K562 (cell line): ENCODE results near the gene SELENOF. TPM values are rescaled to one million over a fixed set of nuclear protein-coding genes. Genes with fewer than 3 reads are reported as not detected.

Experiments
- ASH1L ChIP-seq: fragments of 450-650 bp; IDR thresholded peaks from 2 replicates; pipeline ENCODE4 v1.6.1; 2018; ENCODE audit warnings: borderline replicate concordance, mild to moderate bottlenecking, low read depth; ENCODE audit not compliant: partially characterized antibody
- CBX8 ChIP-seq: fragments of 200-600 bp; sonication (generic); IDR thresholded peaks from 2 replicates; pipeline ENCODE4 v1.6.1; 2012; ENCODE audit warnings: borderline replicate concordance, mixed run types, low read depth, mild to moderate bottlenecking, moderate library complexity, mixed read lengths, low read length, control low read depth, inconsistent platforms; ENCODE audit not compliant: poor library complexity, severe bottlenecking; ENCODE audit errors: extremely low read depth
- CREB3L1 ChIP-seq: fragments of 450-650 bp; IDR thresholded peaks from 2 replicates; pipeline ENCODE4 v1.6.1; 2014; ENCODE audit warnings: low read depth, mild to moderate bottlenecking, moderate library complexity, borderline replicate concordance
- ETV6 ChIP-seq, 3 experiments: fragments of 150-350 bp in 1 of 3; sonication (generic) in 1 of 3; formaldehyde crosslinking in 1 of 3; IDR thresholded peaks; 2 replicates each; pipeline versions ENCODE4 v1.6.1 to v1.8.0; 2014 to 2022; ENCODE audit warnings: borderline replicate concordance in 2 of 3, low read depth in 2 of 3, antibody characterized with exemption in 1 of 3, low read length in 1 of 3, mild to moderate bottlenecking in 1 of 3, missing genetic modification reagents in 1 of 3
- FOXK2 ChIP-seq, 2 experiments: fragments of 450-650 bp; IDR thresholded peaks in 1 of 2; conservative IDR thresholded peaks in 1 of 2; 2 replicates each; pipeline ENCODE4 v1.6.1; 2016; ENCODE audit warnings: low read depth in 2 of 2, mild to moderate bottlenecking in 1 of 2
- GTF2A2 ChIP-seq: IDR thresholded peaks from 2 replicates; pipeline ENCODE4 v1.6.1; 2016; ENCODE audit warnings: mild to moderate bottlenecking, missing genetic modification characterization, missing compliant biosample characterization
- NRF1 ChIP-seq, 2 experiments: fragments of 450-650 bp; IDR thresholded peaks in 1 of 2; conservative IDR thresholded peaks in 1 of 2; 2 replicates each; pipeline ENCODE4 v1.6.1; 2014; ENCODE audit warnings: mild to moderate bottlenecking in 2 of 2
- STAG1 ChIP-seq: sonication (generic); formaldehyde crosslinking; IDR thresholded peaks from 2 replicates; pipeline ENCODE4 v1.5.0; 2020; ENCODE audit warnings: missing genetic modification reagents, borderline replicate concordance
- TFE3 ChIP-seq: fragments of 450-650 bp; formaldehyde crosslinking; IDR thresholded peaks from 2 replicates; pipeline ENCODE4 v1.4.0; 2020; ENCODE audit warnings: mild to moderate bottlenecking, mixed read lengths
- ZNF512 ChIP-seq: IDR thresholded peaks from 2 replicates; pipeline ENCODE4 v1.6.1; 2016; ENCODE audit warnings: missing genetic modification characterization, missing compliant biosample characterization
- ZNF584 ChIP-seq: fragments of 200-800 bp; sonication (Bioruptor generic); IDR thresholded peaks from 2 replicates; pipeline ENCODE4 v1.6.1; 2016; ENCODE audit warnings: low read depth, mild to moderate bottlenecking, missing genetic modification characterization, missing compliant biosample characterization
- ZNF609 ChIP-seq: sonication (generic); formaldehyde crosslinking; IDR thresholded peaks from 2 replicates; pipeline ENCODE4 v1.8.1; 2023; ENCODE audit warnings: missing genetic modification reagents, mild to moderate bottlenecking, borderline replicate concordance
- ZNF639 ChIP-seq, 2 experiments: fragments of 200-800 bp in 1 of 2; sonication (Bioruptor generic) in 1 of 2; sonication (generic) in 1 of 2; formaldehyde crosslinking in 1 of 2; IDR thresholded peaks in 1 of 2; conservative IDR thresholded peaks in 1 of 2; 2 replicates each; pipeline versions ENCODE4 v1.5.0 to v1.6.1; 2016 to 2020; ENCODE audit warnings: missing compliant biosample characterization in 1 of 2, missing genetic modification characterization in 1 of 2, missing genetic modification reagents in 1 of 2
- polyA plus RNA-seq, 8 experiments: library from polyadenylated mRNA; depleted of rRNA in 4 of 8; stranded (reverse) in 5 of 8; unstranded in 3 of 8; fragments of >200 nt; fragmentation: Nextera tagmentation in 2 of 8; fragmentation: Illumina TruSeq in 1 of 8; extraction: Ambion mirVana in 2 of 8; extraction: Trizol in 1 of 8; gene quantifications; 2 replicates each; pipeline versions ENCODE4 v1.2.1 to v1.2.3, GENCODE V29; 2011 to 2014; ENCODE audit warnings: inconsistent platforms in 1 of 8, missing spikeins in 1 of 8
- total RNA-seq, 7 experiments: library from RNA; depleted of rRNA in 6 of 7; stranded (reverse); fragments of >200 nt in 6 of 7; fragmentation: Illumina TruSeq in 2 of 7; extraction: Trizol in 2 of 7; gene quantifications; 2 replicates each; pipeline versions ENCODE4 v1.2.1 to v1.2.3, GENCODE V29; 2011 to 2021; ENCODE audit warnings: low replicate concordance in 1 of 7

SELENOF gene
- total and polyA plus RNA-seq, 9 of the 15 experiments (the other 6 are each of a cell fraction or from before 2014, with no cell fraction given), result 115 to 394 (median 215) TPM

GRCh38 chr1:86913399-86913895 lies 479 bp downstream of the SELENOF start (continued):
- no peak for TF ChIP-seq ZNF609
- TF ChIP-seq ETV6 (IDR thresholded peaks at IDR 0.05; ENCODE audit: borderline replicate concordance in 1 of 2, low read depth in 2 of 2, low read length in 1 of 2), result no peak
- no peak for TF ChIP-seq ETV6 (CRISPR knock-in tag; IDR thresholded peaks at IDR 0.05; ENCODE audit: borderline replicate concordance)
- no peak for TF ChIP-seq ZNF512 (tag)
- no peak for TF ChIP-seq TFE3 (CRISPR knock-in tag)
- TF ChIP-seq NRF1 (conservative IDR thresholded peaks at IDR 0.05 in 1 of 2, IDR thresholded peaks at IDR 0.05 in 1 of 2), result peak; percentile 19; a peak in 1 of 4 replicates
- TF ChIP-seq CBX8, result no peak
- TF ChIP-seq GTF2A2 (tag), result no peak
- no peak for TF ChIP-seq STAG1 (CRISPR knock-in tag)
- TF ChIP-seq FOXK2 (conservative IDR thresholded peaks at IDR 0.05 in 1 of 2, IDR thresholded peaks at IDR 0.05 in 1 of 2; ENCODE audit: low read depth in 2 of 2), result peak; percentile 79 to 81
- no peak for TF ChIP-seq ASH1L
- no peak for TF ChIP-seq ZNF584
- TF ChIP-seq ZNF639 (CRISPR knock-in tag; conservative IDR thresholded peaks at IDR 0.05 in 1 of 2, IDR thresholded peaks at IDR 0.05 in 1 of 2), result 0 out of 4 replicates have a peak, but pooled peaks of 1 of the 2 experiments have one; percentile 3
- TF ChIP-seq CREB3L1, result no peak
